Measurements from ENCODE around the gene SIRT5. TPM values are rescaled to one million over a fixed set of nuclear protein-coding genes. Genes with fewer than 3 reads are reported as not detected.

SIRT5 gene
- total RNA-seq, 1 donor from 2014 or later: 58.0 TPM

DNA sequence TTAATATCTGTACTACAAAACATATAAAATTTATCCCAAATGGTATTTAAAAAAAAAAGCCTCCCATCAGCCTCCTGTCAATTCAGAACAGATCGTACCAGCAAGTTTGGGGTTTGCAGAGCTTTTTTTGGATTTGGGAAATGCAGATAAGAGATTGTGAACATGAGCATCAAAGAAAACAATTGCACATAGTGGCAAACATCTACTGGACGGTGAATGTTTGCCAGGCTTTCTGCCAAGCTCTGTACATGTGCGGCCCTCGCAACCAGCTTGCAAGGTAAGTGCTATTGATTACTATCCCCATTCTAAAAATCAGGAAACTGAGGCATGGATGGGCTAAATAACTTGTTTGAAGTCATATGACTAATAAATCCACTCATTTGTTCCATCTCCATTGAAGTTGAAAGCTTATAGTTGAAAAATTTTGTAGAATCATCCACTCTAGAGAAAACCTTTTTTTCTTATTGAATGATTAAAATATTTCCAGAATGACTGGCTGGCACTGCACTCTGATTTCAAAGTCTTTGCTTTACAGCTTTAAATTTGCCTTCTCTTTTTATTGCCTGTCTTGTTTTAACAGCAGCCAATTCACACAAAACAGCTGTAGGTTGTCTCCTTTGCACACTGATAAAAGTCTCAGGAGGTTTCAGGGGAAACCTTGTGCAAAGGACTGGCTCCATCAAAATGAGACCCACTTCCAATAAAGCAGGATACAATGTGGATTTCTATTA, 37.4 kb upstream of the SIRT5 start:
- TF ChIP-seq, protein P1, sequence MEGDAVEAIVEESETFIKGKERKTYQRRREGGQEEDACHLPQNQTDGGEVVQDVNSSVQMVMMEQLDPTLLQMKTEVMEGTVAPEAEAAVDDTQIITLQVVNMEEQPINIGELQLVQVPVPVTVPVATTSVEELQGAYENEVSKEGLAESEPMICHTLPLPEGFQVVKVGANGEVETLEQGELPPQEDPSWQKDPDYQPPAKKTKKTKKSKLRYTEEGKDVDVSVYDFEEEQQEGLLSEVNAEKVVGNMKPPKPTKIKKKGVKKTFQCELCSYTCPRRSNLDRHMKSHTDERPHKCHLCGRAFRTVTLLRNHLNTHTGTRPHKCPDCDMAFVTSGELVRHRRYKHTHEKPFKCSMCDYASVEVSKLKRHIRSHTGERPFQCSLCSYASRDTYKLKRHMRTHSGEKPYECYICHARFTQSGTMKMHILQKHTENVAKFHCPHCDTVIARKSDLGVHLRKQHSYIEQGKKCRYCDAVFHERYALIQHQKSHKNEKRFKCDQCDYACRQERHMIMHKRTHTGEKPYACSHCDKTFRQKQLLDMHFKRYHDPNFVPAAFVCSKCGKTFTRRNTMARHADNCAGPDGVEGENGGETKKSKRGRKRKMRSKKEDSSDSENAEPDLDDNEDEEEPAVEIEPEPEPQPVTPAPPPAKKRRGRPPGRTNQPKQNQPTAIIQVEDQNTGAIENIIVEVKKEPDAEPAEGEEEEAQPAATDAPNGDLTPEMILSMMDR (IDR thresholded peaks at IDR 0.05; ENCODE audit: borderline replicate concordance): no peak
- Histone ChIP-seq H3K27ac (replicated peaks) (peak overlapping the region; percentile 61), H3K27me3 (ENCODE audit: low read depth) (no peaks in the 10 kb centered on the region), H3K36me3 (no peaks in the 10 kb centered on the region), H3K4me3 (no peak overlapping the region), H3K9me3 (replicated peaks) (no peaks in the 10 kb centered on the region), H3K4me1 (peaks cover 24% of the 10 kb centered on the region)
- no peak for DNase-seq
- intact Hi-C loops (cut with micrococcal nuclease): loop anchor here (5.0 kb wide), 2 partner anchors 50 to 200 kb away; partner anchors contain the start of gene GFOD1

- H3K9me3 ChIP-seq (replicated peaks): no peaks in the 10 kb centered on the region
- H3K27ac ChIP-seq (replicated peaks): peak overlapping the region; percentile 65
- peaks cover 24% of the 10 kb centered on the region for H3K4me1 ChIP-seq
- no peaks in the 10 kb centered on the region for H3K36me3 ChIP-seq
- no peak overlapping the region for H3K4me3 ChIP-seq
- intact Hi-C loops (cut with micrococcal nuclease): loop anchor here (5.0 kb wide), 2 partner anchors 50 to 200 kb away; partner anchors contain the start of gene GFOD1
- H3K27me3 ChIP-seq (ENCODE audit: low read depth): no peaks in the 10 kb centered on the region
- DNase-seq: no peak
- TF ChIP-seq, protein P1 (IDR thresholded peaks at IDR 0.05; ENCODE audit: borderline replicate concordance): no peak
Measured at GRCh38 chr6:13537527-13537897, 36.9 kb upstream of the SIRT5 start.

DNA sequence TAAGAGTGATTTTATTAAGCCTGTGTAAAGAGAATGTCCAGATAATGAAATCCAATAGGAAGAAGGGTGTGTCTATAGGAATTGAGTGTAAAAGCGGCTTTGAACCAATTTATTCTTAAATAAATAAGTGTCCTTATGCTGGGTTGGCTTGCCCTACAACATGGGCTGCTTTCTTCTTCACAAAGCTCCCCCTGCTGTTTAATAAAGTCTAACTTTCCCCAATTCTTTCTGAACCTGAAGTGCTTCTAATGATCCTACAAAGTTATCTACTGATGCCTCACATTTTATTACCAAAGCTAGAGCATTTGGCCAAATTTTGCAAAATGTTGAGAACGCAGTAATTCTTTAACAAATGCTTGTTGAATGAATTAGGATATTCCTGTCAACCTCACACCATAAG, 36.3 kb upstream of the SIRT5 start:
- H3K27ac ChIP-seq (replicated peaks): peak overlapping the region; percentile 65
- intact Hi-C loops (cut with micrococcal nuclease): loop anchor here (5.0 kb wide), 2 partner anchors 51 to 201 kb away; partner anchors contain the start of gene GFOD1

GRCh38 chr6:13538600-13538999, 35.8 kb upstream of the SIRT5 start:
- intact Hi-C loops (cut with micrococcal nuclease): loop anchor here (5.0 kb wide), 2 partner anchors 51 to 201 kb away; partner anchors contain the start of gene GFOD1
- Histone ChIP-seq H3K9me3 (replicated peaks) (no peaks in the 10 kb centered on the region), H3K27ac (replicated peaks) (peak overlapping the region; percentile 65), H3K4me1 (peaks cover 24% of the 10 kb centered on the region), H3K36me3 (no peaks in the 10 kb centered on the region), H3K27me3 (ENCODE audit: low read depth) (no peaks in the 10 kb centered on the region), H3K4me3 (no peak overlapping the region)
- TF ChIP-seq, protein P1 (IDR thresholded peaks at IDR 0.05; ENCODE audit: borderline replicate concordance): no peak
- no peak for DNase-seq

More for the DNA sequence above, 36.3 kb upstream of the SIRT5 start:
- no peak overlapping the region for H3K4me3 ChIP-seq
- DNase-seq: no peak
- peaks cover 24% of the 10 kb centered on the region for H3K4me1 ChIP-seq
- TF ChIP-seq, protein P1 (IDR thresholded peaks at IDR 0.05; ENCODE audit: borderline replicate concordance): peak; percentile 66
- H3K27me3 ChIP-seq (ENCODE audit: low read depth): no peaks in the 10 kb centered on the region
- H3K36me3 ChIP-seq: no peaks in the 10 kb centered on the region
- no peaks in the 10 kb centered on the region for H3K9me3 ChIP-seq (replicated peaks)

DNA sequence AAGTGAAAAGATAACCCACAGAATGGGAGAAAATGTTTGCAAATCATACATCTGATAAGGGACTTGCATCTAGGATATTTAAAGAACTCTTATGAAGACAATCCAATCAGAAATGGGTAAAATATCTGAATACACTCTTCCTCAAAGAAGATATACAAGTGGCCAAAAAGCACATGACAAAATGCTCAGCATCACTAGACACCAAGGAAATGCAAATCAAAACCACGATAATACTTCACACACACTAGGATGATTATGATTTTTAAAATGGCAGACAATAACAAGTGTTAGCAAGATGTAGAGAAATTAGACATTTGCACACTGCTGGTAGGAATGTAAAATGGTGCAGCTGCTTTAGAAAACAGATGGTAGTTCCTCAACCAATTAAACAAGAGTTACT, 34.8 kb upstream of the SIRT5 start:
- DNase-seq: no peak
- Histone ChIP-seq H3K27ac (replicated peaks) (no peak overlapping the region), H3K9me3 (replicated peaks) (no peaks in the 10 kb centered on the region), H3K36me3 (no peaks in the 10 kb centered on the region), H3K27me3 (ENCODE audit: low read depth) (no peaks in the 10 kb centered on the region), H3K4me3 (no peak overlapping the region), H3K4me1 (peaks cover 24% of the 10 kb centered on the region)
- intact Hi-C loops (cut with micrococcal nuclease): loop anchor here (5.0 kb wide), 2 partner anchors 52 to 202 kb away; partner anchors contain the start of gene GFOD1
- TF ChIP-seq, protein P1 (IDR thresholded peaks at IDR 0.05; ENCODE audit: borderline replicate concordance): no peak

Data from left ventricle myocardium inferior (tissue), 1 donor.